Measurements from ENCODE around the gene ATRX.

The ATRX gene

DNA sequence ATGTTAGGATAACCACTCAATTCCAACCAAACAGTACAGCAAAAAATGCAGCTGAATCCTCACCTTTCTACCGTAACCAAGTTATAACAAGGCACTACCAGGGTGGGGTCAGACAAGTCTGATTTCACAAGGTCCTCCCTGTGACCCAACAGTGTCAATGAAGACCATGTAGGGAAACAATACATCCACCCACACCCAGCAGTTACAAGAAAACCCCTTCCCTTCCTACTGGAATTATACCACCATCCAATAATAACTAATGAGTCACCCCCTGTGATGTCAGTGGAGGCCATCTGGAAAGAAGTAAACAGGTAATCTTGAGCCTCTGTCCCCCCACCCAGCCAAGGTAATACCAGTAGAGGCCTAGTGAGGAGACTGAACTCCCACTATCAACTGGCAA lies 221.2 kb downstream of the ATRX start:
- H3K4me1 ChIP-seq (ENCODE audit: control insufficient read depth, low read length) = no peaks in the 10 kb centered on the region
- TF ChIP-seq, protein P1, sequence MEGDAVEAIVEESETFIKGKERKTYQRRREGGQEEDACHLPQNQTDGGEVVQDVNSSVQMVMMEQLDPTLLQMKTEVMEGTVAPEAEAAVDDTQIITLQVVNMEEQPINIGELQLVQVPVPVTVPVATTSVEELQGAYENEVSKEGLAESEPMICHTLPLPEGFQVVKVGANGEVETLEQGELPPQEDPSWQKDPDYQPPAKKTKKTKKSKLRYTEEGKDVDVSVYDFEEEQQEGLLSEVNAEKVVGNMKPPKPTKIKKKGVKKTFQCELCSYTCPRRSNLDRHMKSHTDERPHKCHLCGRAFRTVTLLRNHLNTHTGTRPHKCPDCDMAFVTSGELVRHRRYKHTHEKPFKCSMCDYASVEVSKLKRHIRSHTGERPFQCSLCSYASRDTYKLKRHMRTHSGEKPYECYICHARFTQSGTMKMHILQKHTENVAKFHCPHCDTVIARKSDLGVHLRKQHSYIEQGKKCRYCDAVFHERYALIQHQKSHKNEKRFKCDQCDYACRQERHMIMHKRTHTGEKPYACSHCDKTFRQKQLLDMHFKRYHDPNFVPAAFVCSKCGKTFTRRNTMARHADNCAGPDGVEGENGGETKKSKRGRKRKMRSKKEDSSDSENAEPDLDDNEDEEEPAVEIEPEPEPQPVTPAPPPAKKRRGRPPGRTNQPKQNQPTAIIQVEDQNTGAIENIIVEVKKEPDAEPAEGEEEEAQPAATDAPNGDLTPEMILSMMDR (IDR thresholded peaks at IDR 0.05; ENCODE audit: low read depth, low read length, poor library complexity, severe bottlenecking) = no peak
- no peak for TF ChIP-seq EZH2phosphoT487 (IDR thresholded peaks at IDR 0.05; ENCODE audit: borderline replicate concordance, low read length)
- H3K9me2 ChIP-seq (replicated peaks; ENCODE audit: control insufficient read depth, low read length) = no peaks in the 10 kb centered on the region

DNA sequence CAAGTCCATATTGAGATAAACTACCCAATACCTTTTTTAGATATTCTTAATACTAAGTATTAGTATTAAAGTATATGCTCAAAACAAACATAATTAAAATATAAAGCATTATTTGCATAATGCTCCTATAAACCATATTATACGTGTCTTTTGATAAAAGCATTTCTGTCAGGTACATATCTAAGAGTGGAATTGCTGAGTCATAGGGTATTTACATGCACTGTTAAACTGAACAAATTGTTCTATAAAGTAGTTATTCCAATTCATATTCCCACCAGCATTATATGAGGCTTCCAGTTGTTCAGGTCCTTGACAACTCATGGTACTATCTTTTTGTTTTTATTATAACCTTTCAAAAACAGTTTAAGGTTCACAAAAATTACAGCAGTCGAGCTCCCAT lies 224.6 kb downstream of the ATRX start:
- Histone ChIP-seq H3K27me3 (ENCODE audit: control insufficient read depth, low read length) (no peaks in the 10 kb centered on the region), H3K4me3 (ENCODE audit: low read length) (no peak overlapping the region), H3K79me2 (ENCODE audit: control insufficient read depth, low read length) (no peaks in the 10 kb centered on the region), H3K36me3 (ENCODE audit: control insufficient read depth, low read length) (no peaks in the 10 kb centered on the region; the same call in 1 of the 2 replicates), H3F3A (ENCODE audit: control insufficient read depth, insufficient read depth) (no peaks in the 10 kb centered on the region), H3K9me3 (ENCODE audit: control insufficient read depth, insufficient read depth, low read length) (no peaks in the 10 kb centered on the region), H3K27ac (ENCODE audit: low read depth, low read length) (no peak overlapping the region), H4K20me1 (ENCODE audit: control insufficient read depth, insufficient read depth, low read depth, low read length) (no peaks in the 10 kb centered on the region), H3K9me2 (replicated peaks; ENCODE audit: control insufficient read depth, low read length) (no peaks in the 10 kb centered on the region), H3K4me1 (ENCODE audit: control insufficient read depth, low read length) (no peaks in the 10 kb centered on the region), H3K4me2 (ENCODE audit: low read length) (no peak overlapping the region)
- TF ChIP-seq, protein P1 (IDR thresholded peaks at IDR 0.05; ENCODE audit: low read depth, low read length, poor library complexity, severe bottlenecking) = no peak
- TF ChIP-seq EZH2phosphoT487 (IDR thresholded peaks at IDR 0.05; ENCODE audit: borderline replicate concordance, low read length) = no peak

More for the DNA sequence above, 221.2 kb downstream of the ATRX start:
- Histone ChIP-seq H3K4me3 (ENCODE audit: low read length) (no peak overlapping the region), H4K20me1 (ENCODE audit: control insufficient read depth, insufficient read depth, low read depth, low read length) (no peaks in the 10 kb centered on the region), H3K9me3 (ENCODE audit: control insufficient read depth, insufficient read depth, low read length) (peaks cover 4% of the 10 kb centered on the region; the same call in 1 of the 2 replicates), H3F3A (ENCODE audit: control insufficient read depth, insufficient read depth) (no peaks in the 10 kb centered on the region), H3K27ac (ENCODE audit: low read depth, low read length) (no peak overlapping the region), H3K27me3 (ENCODE audit: control insufficient read depth, low read length) (no peaks in the 10 kb centered on the region), H3K36me3 (ENCODE audit: control insufficient read depth, low read length) (peaks cover 8% of the 10 kb centered on the region; the same call in 1 of the 2 replicates), H3K79me2 (ENCODE audit: control insufficient read depth, low read length) (no peaks in the 10 kb centered on the region), H3K4me2 (ENCODE audit: low read length) (no peak overlapping the region)

DNA sequence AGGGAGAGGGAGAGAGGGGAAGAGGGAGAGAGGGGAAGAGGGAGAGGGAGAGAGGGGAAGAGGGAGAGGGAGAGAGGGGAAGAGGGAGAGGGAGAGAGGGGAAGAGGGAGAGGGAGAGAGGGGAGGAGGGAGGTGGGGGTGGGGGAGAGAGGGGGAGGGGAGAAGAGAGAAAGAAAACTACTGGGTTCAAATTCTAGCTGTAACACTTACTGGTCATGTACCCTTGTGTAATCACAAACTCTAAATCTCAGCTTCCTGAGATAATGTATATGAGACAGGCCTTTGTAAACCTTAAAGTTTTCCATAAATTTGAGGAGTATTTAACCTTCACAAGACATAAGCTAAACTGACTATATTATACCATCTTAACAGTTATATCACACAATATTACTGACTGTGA lies 229.7 kb downstream of the ATRX start:
- no peaks in the 10 kb centered on the region; the same call in 1 of the 2 replicates for H3K36me3 ChIP-seq (ENCODE audit: control insufficient read depth, low read length)

More for the DNA sequence above, 229.7 kb downstream of the ATRX start:
- Histone ChIP-seq H3F3A (ENCODE audit: control insufficient read depth, insufficient read depth) (no peaks in the 10 kb centered on the region), H3K27ac (ENCODE audit: low read depth, low read length) (no peak overlapping the region), H3K4me2 (ENCODE audit: low read length) (no peak overlapping the region), H3K9me3 (ENCODE audit: control insufficient read depth, insufficient read depth, low read length) (no peaks in the 10 kb centered on the region), H3K79me2 (ENCODE audit: control insufficient read depth, low read length) (no peaks in the 10 kb centered on the region), H3K4me1 (ENCODE audit: control insufficient read depth, low read length) (no peaks in the 10 kb centered on the region), H3K27me3 (ENCODE audit: control insufficient read depth, low read length) (no peaks in the 10 kb centered on the region), H3K9me2 (replicated peaks; ENCODE audit: control insufficient read depth, low read length) (no peaks in the 10 kb centered on the region), H3K4me3 (ENCODE audit: low read length) (no peak overlapping the region), H4K20me1 (ENCODE audit: control insufficient read depth, insufficient read depth, low read depth, low read length) (no peaks in the 10 kb centered on the region)
- TF ChIP-seq EZH2phosphoT487 (IDR thresholded peaks at IDR 0.05; ENCODE audit: borderline replicate concordance, low read length) = no peak
- TF ChIP-seq, protein P1 (IDR thresholded peaks at IDR 0.05; ENCODE audit: low read depth, low read length, poor library complexity, severe bottlenecking) = no peak

All from DOHH2 (cell line).